ENCODE data around the gene TPGS1. TPM values are rescaled to one million over a fixed set of nuclear protein-coding genes. Genes with fewer than 3 reads are reported as not detected.

The TPGS1 gene
- total RNA-seq, 1 donor from 2014 or later, result 20.3 TPM

GRCh38 chr19:538641-539428 lies 31.5 kb downstream of the TPGS1 start:
- DNase-seq (ENCODE audit: low spot score), result no peak

GRCh38 chr19:539429-540030 lies 32.2 kb downstream of the TPGS1 start:
- no peak for DNase-seq (ENCODE audit: low spot score)

- DNase-seq (ENCODE audit: low spot score), result no peak
These were observed 33.8 kb downstream of the TPGS1 start for GRCh38 chr19:540867-541637.

GRCh38 chr19:541699-542098 lies 34.4 kb downstream of the TPGS1 start:
- DNase-seq (ENCODE audit: low spot score), result no peak

GRCh38 chr19:542173-542866 lies 35.0 kb downstream of the TPGS1 start:
- DNase-seq (ENCODE audit: low spot score), result no peak

- DNase-seq (ENCODE audit: low spot score), result no peak
These were observed 36.8 kb downstream of the TPGS1 start, which contains the start of gene GZMM for GRCh38 chr19:543910-544608. GZMM (plus strand) TSS chr19:544053; CDS start chr19:544072, 19 bp downstream.

GRCh38 chr19:547117-547516 lies 39.8 kb downstream of the TPGS1 start:
- no peak for DNase-seq (ENCODE audit: low spot score)

- DNase-seq (ENCODE audit: low spot score), result no peak
These were observed 40.8 kb downstream of the TPGS1 start for GRCh38 chr19:547836-548720.

GRCh38 chr19:548886-549830 lies 41.9 kb downstream of the TPGS1 start:
- no peak for DNase-seq (ENCODE audit: low spot score)

- DNase-seq (ENCODE audit: low spot score), result no peak
These were observed 47.5 kb downstream of the TPGS1 start for GRCh38 chr19:554817-555216.

GRCh38 chr19:555474-555808 lies 48.1 kb downstream of the TPGS1 start:
- no peak for DNase-seq (ENCODE audit: low spot score)

GRCh38 chr19:556611-557382 lies 49.5 kb downstream of the TPGS1 start:
- no peak for DNase-seq (ENCODE audit: low spot score)

- DNase-seq (ENCODE audit: low spot score), result no peak
These were observed 51.6 kb downstream of the TPGS1 start for GRCh38 chr19:558770-559439.

GRCh38 chr19:560121-560520 lies 52.8 kb downstream of the TPGS1 start:
- no peak for DNase-seq (ENCODE audit: low spot score)

- DNase-seq (ENCODE audit: low spot score), result no peak
These were observed 59.1 kb downstream of the TPGS1 start for GRCh38 chr19:566403-566802.

GRCh38 chr19:566844-567243 lies 59.5 kb downstream of the TPGS1 start:
- no peak for DNase-seq (ENCODE audit: low spot score)

GRCh38 chr19:567296-567900 lies 60.1 kb downstream of the TPGS1 start:
- DNase-seq (ENCODE audit: low spot score), result no peak

All from mesenteric fat pad (tissue), 1 donor.